GM18519 (cell line): ENCODE measurements around the gene SYTL3.
"Not testable (repeated sequence)": the region's sequence is repeated elsewhere in the genome, so short reads cannot be mapped to it uniquely, and the experiment has no call there.

Experiments used
- ATAC-seq: cut with Tn5 transposase; IDR thresholded peaks from one replicate; pipeline ENCODE4 v1.9.1; 2021; ENCODE audit warnings: mild to moderate bottlenecking, moderate library complexity; ENCODE audit not compliant: unreplicated experiment, low FRiP score

SYTL3 gene

GRCh38 chr6:158638324-158638854 is 11.5 kb upstream of the SYTL3 start:
- ATAC-seq: no peak

- no peak for ATAC-seq
Observed at GRCh38 chr6:158639056-158639455, 10.8 kb upstream of the SYTL3 start.

GRCh38 chr6:158640519-158640918 is 9.3 kb upstream of the SYTL3 start:
- ATAC-seq: no peak

- no peak for ATAC-seq
Observed at GRCh38 chr6:158642097-158642601, 7.7 kb upstream of the SYTL3 start.

GRCh38 chr6:158643836-158644230 is 6.0 kb upstream of the SYTL3 start:
- ATAC-seq: no peak

GRCh38 chr6:158644231-158645063 is 5.4 kb upstream of the SYTL3 start, which contains the start of gene DYNLT1:
DYNLT1 (minus strand) TSS chr6:158644743; CDS start chr6:158644708, 35 bp downstream.
- ATAC-seq: peak; percentile 46

- ATAC-seq: no peak
Observed at GRCh38 chr6:158645064-158646022, 4.5 kb upstream of the SYTL3 start.

- ATAC-seq: no peak
Observed at GRCh38 chr6:158646023-158646910, 3.6 kb upstream of the SYTL3 start.

GRCh38 chr6:158647501-158647900 is 2.4 kb upstream of the SYTL3 start:
- no peak for ATAC-seq

GRCh38 chr6:158648682-158649131 is 1.1 kb upstream of the SYTL3 start:
- peak; percentile 28 for ATAC-seq

GRCh38 chr6:158651981-158652737 is 2.3 kb downstream of the SYTL3 start:
- ATAC-seq: not testable (repeated sequence)

GRCh38 chr6:158653577-158654354 is 3.9 kb downstream of the SYTL3 start:
- ATAC-seq: peak; percentile 55

GRCh38 chr6:158654498-158654897 is 4.6 kb downstream of the SYTL3 start:
- no peak for ATAC-seq

- ATAC-seq: no peak
Observed at GRCh38 chr6:158654960-158655489, 5.2 kb downstream of the SYTL3 start.

GRCh38 chr6:158655569-158656450 is 6.0 kb downstream of the SYTL3 start:
- no peak for ATAC-seq

GRCh38 chr6:158656986-158657385 is 7.1 kb downstream of the SYTL3 start:
- not testable (repeated sequence) for ATAC-seq

- ATAC-seq: no peak
Observed at GRCh38 chr6:158660333-158660754, 10.5 kb downstream of the SYTL3 start.
